Measurements from ENCODE around the gene ALX3. TPM values are rescaled to one million over a fixed set of nuclear protein-coding genes. Genes with fewer than 3 reads are reported as not detected.

Gene ALX3
- total and polyA plus RNA-seq, 12 donors = 0.04 TPM; not detected in 11

DNA sequence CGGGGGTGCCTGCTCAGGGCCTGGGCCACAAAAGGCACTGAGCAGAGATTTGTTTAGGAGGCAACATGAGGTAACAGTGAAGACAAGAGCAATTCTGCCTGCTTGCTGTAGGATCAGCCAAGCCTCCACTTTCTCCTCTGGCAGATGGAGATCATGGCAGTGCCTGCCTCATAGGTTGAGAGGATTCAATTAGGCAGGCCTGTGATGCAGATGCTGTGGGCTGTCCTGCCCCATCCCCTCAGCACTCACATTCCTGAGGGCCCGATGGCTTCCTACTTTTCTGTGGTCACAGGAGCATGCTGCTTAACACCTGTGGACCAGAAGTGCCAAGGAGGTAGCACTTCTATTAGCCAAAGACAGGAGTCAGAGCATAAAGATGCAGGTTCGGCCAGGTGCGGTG is 40.6 kb upstream of the ALX3 start:
- WGBS, 2 donors = 89 to 92% methylated on average over 4 of the region's 4 CpGs
- intact Hi-C loops (cut with DNase I) = loop anchor here in 1 of 10 donors (5.0 kb wide), 1 partner anchor 59 kb away; no protein-coding TSS in a partner anchor
- H3K4me3 ChIP-seq = no peak overlapping the region
- ATAC-seq (no peak), DNase-seq (no peak)
- H3K4me1 ChIP-seq = peaks cover 0 to 3% (median 0%) of the 10 kb centered on the region in 9 donors
- H3K9me3 ChIP-seq = no peaks in the 10 kb centered on the region
- H3K36me3 ChIP-seq = no peaks in the 10 kb centered on the region
- H3K27me3 ChIP-seq = peaks cover 0 to 39% (median 9%) of the 10 kb centered on the region in 7 donors
- TF ChIP-seq, protein P1, sequence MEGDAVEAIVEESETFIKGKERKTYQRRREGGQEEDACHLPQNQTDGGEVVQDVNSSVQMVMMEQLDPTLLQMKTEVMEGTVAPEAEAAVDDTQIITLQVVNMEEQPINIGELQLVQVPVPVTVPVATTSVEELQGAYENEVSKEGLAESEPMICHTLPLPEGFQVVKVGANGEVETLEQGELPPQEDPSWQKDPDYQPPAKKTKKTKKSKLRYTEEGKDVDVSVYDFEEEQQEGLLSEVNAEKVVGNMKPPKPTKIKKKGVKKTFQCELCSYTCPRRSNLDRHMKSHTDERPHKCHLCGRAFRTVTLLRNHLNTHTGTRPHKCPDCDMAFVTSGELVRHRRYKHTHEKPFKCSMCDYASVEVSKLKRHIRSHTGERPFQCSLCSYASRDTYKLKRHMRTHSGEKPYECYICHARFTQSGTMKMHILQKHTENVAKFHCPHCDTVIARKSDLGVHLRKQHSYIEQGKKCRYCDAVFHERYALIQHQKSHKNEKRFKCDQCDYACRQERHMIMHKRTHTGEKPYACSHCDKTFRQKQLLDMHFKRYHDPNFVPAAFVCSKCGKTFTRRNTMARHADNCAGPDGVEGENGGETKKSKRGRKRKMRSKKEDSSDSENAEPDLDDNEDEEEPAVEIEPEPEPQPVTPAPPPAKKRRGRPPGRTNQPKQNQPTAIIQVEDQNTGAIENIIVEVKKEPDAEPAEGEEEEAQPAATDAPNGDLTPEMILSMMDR (IDR thresholded peaks at IDR 0.05) = no peak
- H3K27ac ChIP-seq = no peak overlapping the region

DNA sequence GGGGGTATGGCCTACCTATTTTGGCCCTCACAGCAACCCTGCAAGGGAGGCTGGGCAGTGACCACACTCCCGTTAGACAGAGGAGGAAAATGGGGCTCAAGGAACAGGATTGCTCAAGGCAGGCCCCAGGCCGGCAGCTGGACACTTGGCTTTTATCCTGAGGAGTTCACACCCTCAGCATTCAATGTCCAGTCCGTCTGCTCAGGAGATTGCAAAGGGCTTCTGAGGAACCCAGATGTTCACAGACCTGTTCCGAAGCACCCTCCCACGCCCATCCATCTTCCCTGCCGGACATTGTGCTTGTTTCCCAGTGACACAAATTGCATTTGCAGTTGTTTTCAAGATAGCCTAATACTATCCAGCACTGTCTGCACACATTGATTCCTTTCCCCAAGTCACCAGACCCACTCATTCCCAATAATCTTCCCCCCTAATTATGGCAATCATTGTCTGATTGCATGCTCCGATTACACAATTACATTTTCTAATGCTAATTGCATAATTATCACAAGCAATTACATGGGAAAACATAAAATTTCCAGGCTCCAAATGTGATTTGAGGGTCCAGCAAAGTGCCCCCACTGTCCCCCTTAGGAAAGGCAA is 37.5 kb upstream of the ALX3 start:
- Histone ChIP-seq H3K36me3 (no peaks in the 10 kb centered on the region), H3K4me3 (no peak overlapping the region), H3K27me3 (peaks cover 0 to 22% (median 0%) of the 10 kb centered on the region in 7 donors), H3K27ac (no peak overlapping the region), H3K4me1 (peaks cover 0 to 4% (median 0%) of the 10 kb centered on the region in 9 donors), H3K9me3 (no peaks in the 10 kb centered on the region)
- intact Hi-C loops (cut with DNase I) = loop anchor here in 6 of 10 donors (2.0 to 5.0 kb wide), 3 partner anchors 55 to 76 kb away; partner anchors contain the start of gene STRIP1 (in 1 of the 6)
- TF ChIP-seq, protein P1 (IDR thresholded peaks at IDR 0.05) = no peak
- DNase-seq (no peak), ATAC-seq (peak in 3 of 8 donors; percentile 9 to 41 (median 17))
- 60 to 68% methylated on average over 7 of the region's 7 CpGs for WGBS, 2 donors

DNA sequence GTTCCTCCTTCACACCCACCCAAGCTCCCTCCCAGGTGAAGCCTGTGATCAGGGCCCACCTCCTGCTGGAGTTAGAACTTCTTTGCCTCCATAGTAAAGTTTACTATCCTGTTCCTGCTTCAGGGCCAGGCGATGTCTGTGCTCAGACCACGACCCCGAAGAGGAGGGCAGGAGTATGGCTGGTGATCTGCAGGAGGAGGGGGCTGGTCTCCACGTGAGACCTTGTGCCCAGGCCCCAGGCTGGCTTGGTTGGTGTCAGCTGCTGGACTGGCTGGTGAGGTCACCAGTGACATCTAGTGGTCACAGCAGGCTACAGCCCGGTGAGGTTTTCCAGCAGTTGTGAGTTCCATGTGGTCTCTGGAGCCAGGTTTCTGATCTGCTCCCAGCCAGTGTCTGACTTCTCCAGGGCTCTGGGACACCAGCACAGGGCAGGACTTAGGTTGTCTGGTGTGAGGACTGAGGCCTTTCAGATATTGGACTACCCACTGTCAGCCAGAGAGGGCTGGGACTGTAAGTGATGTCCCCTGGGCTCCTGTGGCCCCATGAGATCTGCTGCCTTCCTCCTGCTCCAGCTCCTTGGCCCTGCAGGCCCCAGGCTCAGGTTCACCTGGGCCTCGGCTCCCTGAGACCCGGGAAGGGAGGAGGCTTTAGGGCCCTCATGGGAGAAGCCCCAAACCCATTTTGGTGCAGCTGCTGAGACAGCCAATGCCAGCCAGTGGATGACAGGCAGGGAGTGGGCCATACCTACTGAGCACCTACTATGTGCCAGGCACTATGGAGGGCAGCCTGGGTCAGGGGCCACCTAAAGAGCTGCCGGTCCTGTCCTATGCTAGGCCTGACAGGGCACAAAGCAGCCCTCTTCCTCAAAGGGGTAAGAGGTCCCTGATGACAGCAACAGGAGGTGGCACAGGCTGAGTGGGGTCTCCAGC is 35.8 kb upstream of the ALX3 start:
- whole genome bisulfite sequencing, 2 donors = 21 to 23% methylated on average over 8 of the region's 8 CpGs
- TF ChIP-seq, protein P1 (IDR thresholded peaks at IDR 0.05) = peak; percentile 84 to 97 (median 94)
- H3K9me3 ChIP-seq = no peaks in the 10 kb centered on the region
- H3K36me3 ChIP-seq = no peaks in the 10 kb centered on the region
- H3K27ac ChIP-seq = no peak overlapping the region
- peaks cover 0 to 18% (median 8%) of the 10 kb centered on the region in 9 donors for H3K4me1 ChIP-seq
- no peak overlapping the region for H3K4me3 ChIP-seq
- ATAC-seq (peak; percentile 50 to 86 (median 84)), DNase-seq (peak; percentile 52 to 69)
- intact Hi-C loops (cut with DNase I) = loop anchor here in 7 of 10 donors (1.0 to 5.0 kb wide), 6 partner anchors 18 to 77 kb away; partner anchors contain the start of gene STRIP1 (in 1 of the 7)
- H3K27me3 ChIP-seq = peaks cover 0 to 15% (median 0%) of the 10 kb centered on the region in 7 donors

DNA sequence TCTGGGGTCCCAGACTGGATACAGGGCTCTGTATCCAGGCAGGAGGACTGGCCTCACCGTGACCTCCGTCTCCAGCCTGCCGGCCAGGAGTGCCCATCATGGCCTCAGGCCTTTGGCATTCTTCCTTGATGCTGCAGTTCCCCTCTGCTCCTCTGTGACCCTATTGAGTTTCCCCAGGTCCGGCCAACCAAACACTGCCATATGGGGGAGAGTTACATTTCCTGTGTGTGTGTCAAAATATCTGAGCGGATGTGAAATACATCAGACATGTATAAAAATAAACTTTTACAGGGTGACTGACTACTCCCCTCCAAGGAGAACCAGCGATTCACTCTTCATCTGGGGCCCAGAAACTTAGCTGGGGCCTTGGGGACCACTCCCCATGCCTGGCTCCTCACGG is 31.6 kb upstream of the ALX3 start:
- Histone ChIP-seq H3K9me3 (no peaks in the 10 kb centered on the region), H3K27ac (no peak overlapping the region), H3K4me3 (no peak overlapping the region), H3K4me1 (peaks cover 0 to 18% (median 8%) of the 10 kb centered on the region in 9 donors), H3K27me3 (peaks cover 0 to 8% (median 0%) of the 10 kb centered on the region in 7 donors), H3K36me3 (no peaks in the 10 kb centered on the region)
- DNase-seq (no peak), ATAC-seq (peak in 1 of 8 donors; percentile 10)
- TF ChIP-seq, protein P1 (IDR thresholded peaks at IDR 0.05) = no peak
- intact Hi-C loops (cut with DNase I) = loop anchor here in 2 of 10 donors (5.0 kb wide), 2 partner anchors 45 to 50 kb away; no protein-coding TSS in a partner anchor
- WGBS, 2 donors = 47 to 54% methylated on average over 7 of the region's 7 CpGs

All from heart right ventricle (tissue), 16 donors.